Fibroblast of villous mesenchyme (primary cell): ENCODE measurements around the gene CIROP. TPM values are rescaled to one million over a fixed set of nuclear protein-coding genes. Genes with fewer than 3 reads are reported as not detected.

Experiments
- DNase-seq: peaks from one replicate; pipeline ENCODE4 v3.0.0-alpha.2; 2010; ENCODE audit warnings: low read depth
- H3K4me3 ChIP-seq: 2 replicates; pipeline ENCODE4 v1.5.1; 2011; ENCODE audit warnings: low read depth, mild to moderate bottlenecking, low read length
- total RNA-seq: library from RNA; depleted of rRNA; stranded (reverse); fragments of >200 nt; gene quantifications from 2 replicates; pipeline ENCODE4 v1.2.3, GENCODE V29; 2012
- TF ChIP-seq, protein P1 (sequence below): IDR thresholded peaks from 2 replicates; pipeline ENCODE4 v1.5.1; 2012; ENCODE audit warnings: low read depth, mild to moderate bottlenecking, low read length; ENCODE audit not compliant: insufficient read depth

Gene CIROP
- total RNA-seq, 1 donor, result not detected

DNA sequence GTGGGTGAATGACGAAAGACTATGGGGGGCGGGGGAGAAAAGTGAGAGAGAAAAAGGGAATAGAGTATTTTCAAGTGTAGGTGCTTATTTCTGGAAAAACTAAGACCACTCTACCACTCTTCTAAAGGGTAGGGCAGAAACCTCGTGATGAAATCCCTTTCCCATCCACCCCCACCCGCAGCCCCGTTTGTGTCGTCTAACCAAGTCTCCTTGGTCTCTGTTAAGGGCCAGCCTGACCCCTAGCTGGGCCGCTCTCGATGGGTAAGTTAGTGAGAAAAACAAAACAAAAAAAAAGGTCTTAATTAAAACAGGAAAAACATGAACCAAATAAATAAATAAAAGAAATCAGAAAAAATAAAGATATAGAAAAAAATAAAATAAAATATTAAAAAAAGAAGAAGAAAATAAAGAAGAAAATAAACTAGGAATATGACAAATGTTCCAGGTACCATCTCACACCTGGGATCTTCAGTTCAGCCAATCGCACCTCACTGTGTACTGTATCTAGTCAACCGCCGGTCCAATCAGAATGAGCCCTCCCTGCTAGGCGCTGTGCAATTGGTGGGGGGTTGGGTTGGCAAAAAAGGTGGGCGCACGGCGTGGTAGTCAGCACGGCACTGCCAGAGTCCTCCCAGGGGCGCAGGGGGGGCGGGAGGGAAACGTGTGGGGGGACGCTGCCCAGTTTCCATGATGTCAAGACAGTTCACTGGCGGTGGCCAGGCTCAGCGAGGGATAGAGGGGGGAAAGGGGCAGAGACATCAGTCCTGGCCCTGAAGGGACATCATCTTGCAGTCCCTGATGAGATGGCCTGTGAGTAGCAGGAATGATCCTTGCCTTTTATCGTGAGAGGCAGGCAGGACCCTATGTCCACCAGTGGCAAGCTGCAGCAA, 37.7 kb downstream of the CIROP start:
- DNase-seq, result no peak
- no peak overlapping the region for H3K4me3 ChIP-seq
- TF ChIP-seq, protein P1, sequence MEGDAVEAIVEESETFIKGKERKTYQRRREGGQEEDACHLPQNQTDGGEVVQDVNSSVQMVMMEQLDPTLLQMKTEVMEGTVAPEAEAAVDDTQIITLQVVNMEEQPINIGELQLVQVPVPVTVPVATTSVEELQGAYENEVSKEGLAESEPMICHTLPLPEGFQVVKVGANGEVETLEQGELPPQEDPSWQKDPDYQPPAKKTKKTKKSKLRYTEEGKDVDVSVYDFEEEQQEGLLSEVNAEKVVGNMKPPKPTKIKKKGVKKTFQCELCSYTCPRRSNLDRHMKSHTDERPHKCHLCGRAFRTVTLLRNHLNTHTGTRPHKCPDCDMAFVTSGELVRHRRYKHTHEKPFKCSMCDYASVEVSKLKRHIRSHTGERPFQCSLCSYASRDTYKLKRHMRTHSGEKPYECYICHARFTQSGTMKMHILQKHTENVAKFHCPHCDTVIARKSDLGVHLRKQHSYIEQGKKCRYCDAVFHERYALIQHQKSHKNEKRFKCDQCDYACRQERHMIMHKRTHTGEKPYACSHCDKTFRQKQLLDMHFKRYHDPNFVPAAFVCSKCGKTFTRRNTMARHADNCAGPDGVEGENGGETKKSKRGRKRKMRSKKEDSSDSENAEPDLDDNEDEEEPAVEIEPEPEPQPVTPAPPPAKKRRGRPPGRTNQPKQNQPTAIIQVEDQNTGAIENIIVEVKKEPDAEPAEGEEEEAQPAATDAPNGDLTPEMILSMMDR, result no peak

DNA sequence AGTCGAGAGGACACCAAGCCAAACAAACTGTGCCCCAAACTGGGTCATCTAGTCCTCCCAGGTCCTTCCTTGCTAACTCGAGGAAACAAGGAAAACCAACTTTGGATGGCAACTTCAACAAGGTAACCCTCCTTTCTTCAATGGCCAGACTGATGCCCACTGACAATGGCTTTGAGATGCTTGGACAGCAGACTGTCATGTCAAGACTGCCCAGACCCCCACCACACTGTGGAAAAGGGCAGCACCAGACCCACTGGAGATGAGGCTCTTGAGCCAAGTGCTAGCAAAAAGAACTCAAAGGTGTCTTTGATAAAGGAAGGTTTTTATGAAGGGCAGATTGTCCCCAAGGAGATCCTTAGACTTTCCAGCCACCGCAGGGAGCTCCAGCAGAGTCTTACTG, 38.4 kb downstream of the CIROP start:
- H3K4me3 ChIP-seq, result no peak overlapping the region
- no peak for DNase-seq
- TF ChIP-seq, protein P1, result no peak

DNA sequence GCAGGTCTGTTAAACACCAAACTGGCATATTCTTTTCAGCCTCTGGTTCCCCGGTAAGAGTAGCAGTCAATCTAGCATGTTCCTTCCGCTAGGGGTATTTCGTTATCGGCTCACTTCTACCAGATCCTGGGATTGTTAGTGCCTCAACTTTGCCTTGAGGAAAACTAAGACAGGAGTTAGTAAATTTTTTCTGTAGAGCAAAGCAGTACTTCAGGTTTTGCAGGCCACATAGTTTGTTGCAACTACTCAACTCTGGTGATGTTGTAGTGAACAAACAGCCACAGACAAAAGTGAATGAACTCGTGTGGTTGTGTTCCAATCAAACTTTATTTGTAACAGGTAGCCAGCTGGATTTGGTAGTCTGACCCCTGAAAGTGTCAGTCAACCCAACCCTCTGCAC, 41.2 kb downstream of the CIROP start:
- TF ChIP-seq, protein P1, result no peak
- DNase-seq, result no peak

DNA sequence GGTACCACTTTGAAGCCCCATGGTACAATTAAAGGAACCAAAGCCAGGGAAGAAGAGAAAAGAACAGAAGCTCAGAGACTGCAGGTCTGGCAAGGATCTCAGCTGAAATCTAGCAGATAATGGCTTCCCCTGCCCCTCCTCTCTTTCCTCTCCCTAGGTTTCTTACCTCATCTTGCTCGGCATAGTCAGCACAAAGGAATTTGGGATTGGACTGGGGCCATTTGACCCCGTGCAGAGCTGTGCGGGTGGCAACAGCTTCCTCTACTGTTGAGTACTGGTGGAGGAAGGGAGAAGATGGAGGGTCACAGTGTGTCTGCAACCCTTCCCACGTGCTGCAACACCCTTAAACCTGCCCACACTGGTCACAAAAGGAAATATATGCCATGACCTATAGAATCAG, 42.8 kb downstream of the CIROP start:
- no peak overlapping the region for H3K4me3 ChIP-seq
- peak; percentile 97 for DNase-seq
- TF ChIP-seq, protein P1, result no peak

More for the DNA sequence above, 41.2 kb downstream of the CIROP start:
- no peak overlapping the region for H3K4me3 ChIP-seq

DNA sequence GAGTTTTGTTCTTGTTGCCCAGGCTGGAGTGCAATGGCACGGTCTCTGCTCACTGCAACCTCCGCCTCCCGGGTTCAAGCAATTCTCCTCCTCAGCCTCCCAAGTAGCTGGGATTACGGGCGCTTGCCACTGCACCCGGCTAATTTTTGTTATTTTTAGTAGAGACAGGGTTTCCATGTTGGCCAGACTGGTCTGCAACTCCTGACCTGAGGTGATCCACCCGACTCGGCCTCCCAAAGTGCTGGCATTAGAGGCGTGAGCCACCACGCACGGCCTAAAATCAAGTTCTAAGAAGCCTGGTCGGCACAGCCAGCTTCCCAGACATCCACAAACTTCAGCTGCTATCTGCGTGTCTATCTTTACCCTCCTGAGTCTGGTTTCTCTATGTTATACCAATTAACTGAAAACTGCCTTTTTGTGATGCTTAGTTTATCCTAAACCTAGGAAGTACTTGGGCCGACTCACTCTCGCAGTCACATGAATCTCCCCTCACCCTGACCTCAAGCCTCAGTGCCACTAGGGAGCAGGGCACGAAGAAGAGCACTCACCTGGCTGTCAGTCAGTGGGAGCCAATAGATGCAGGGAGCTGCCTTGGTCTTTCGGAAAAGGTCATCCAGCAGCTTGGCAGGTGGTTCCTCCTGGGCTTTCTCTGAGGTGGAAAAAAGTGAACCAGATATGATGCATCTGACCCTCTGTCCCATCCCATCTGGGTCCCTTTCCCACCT, 44.1 kb downstream of the CIROP start:
- H3K4me3 ChIP-seq, result no peak overlapping the region
- no peak for DNase-seq
- TF ChIP-seq, protein P1, result no peak

DNA sequence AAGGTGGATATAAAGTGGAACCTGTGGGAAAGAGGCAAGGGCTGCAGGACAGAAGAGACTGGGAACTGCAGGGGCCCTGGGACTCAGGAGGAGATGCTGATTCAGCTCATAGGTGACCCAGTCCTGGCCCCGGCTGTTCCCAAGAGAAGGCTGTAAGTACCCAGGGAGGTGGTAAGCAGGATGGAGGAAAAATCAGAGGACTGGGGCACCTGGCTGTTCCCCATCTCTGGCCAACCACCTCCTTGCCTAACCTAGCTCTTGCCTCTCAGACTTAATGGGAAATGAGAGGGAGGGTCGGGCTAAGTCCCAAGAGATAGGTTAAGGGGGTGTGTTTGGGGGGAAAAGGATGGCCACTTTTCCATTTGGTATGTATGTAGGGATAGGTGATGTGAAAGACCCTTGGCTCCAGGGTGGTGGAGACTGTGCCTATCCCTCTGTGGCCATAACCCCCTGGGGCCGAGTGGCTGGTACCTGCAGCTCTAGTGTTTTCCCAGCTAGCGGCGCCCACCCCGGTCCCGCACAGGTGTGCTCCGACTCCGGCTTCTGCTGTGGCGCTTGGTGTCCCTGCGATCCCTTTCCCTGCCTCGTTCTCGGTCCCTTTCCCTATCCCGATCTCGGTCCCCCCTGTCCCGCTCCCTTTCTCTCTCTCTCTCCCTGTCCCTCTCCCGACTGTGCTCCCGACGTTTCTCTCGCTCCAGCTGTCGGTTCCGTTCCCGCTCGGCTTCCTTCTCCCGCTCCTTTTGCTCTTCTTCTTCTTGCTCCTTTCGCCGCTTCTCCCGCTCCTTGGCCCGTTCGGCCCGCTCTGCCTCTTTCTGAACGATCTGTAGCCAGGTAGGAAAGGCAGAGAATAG, 45.9 kb downstream of the CIROP start:
- no peak overlapping the region for H3K4me3 ChIP-seq
- TF ChIP-seq, protein P1, result no peak
- DNase-seq, result no peak
